Superior temporal gyrus (tissue), 1 donor: Measurements from ENCODE around the gene PCDH9.
A peak's percentile ranks its signal among the peaks of the same experiment; 100 is the strongest.

ENCODE experiments used
- DNase-seq: peaks from one replicate; pipeline ENCODE4 v3.0.0-alpha.2; 2016; ENCODE audit errors: extremely low spot score

Gene PCDH9

GRCh38 chr13:67084066-67084465, 146.1 kb downstream of the PCDH9 start:
- no peak for DNase-seq

- DNase-seq = no peak
These were observed 146.6 kb downstream of the PCDH9 start for GRCh38 chr13:67083519-67083918.

GRCh38 chr13:67080351-67080750, 149.8 kb downstream of the PCDH9 start:
- DNase-seq = no peak

GRCh38 chr13:67078062-67078461, 152.1 kb downstream of the PCDH9 start:
- DNase-seq = no peak

GRCh38 chr13:67077132-67077531, 153.0 kb downstream of the PCDH9 start:
- no peak for DNase-seq

- peak; percentile 72 for DNase-seq
These were observed 153.8 kb downstream of the PCDH9 start for GRCh38 chr13:67076378-67076777.

GRCh38 chr13:67075239-67075638, 154.9 kb downstream of the PCDH9 start:
- peak; percentile 83 for DNase-seq

- peak; percentile 53 for DNase-seq
These were observed 158.1 kb downstream of the PCDH9 start for GRCh38 chr13:67071918-67072598.

GRCh38 chr13:67070306-67070705, 159.8 kb downstream of the PCDH9 start:
- no peak for DNase-seq

GRCh38 chr13:67069117-67069767, 160.9 kb downstream of the PCDH9 start:
- DNase-seq = no peak

- DNase-seq = no peak
These were observed 165.2 kb downstream of the PCDH9 start for GRCh38 chr13:67064920-67065319.

- no peak for DNase-seq
These were observed 167.1 kb downstream of the PCDH9 start for GRCh38 chr13:67063036-67063435.

- DNase-seq = no peak
These were observed 168.0 kb downstream of the PCDH9 start for GRCh38 chr13:67062160-67062559.

GRCh38 chr13:67061750-67062149, 168.4 kb downstream of the PCDH9 start:
- DNase-seq = no peak

- DNase-seq = no peak
These were observed 177.3 kb downstream of the PCDH9 start for GRCh38 chr13:67052550-67053490.

GRCh38 chr13:67049744-67050143, 180.4 kb downstream of the PCDH9 start:
- no peak for DNase-seq

GRCh38 chr13:67048821-67049150, 181.3 kb downstream of the PCDH9 start:
- no peak for DNase-seq

GRCh38 chr13:67048084-67048820, 181.9 kb downstream of the PCDH9 start:
- no peak for DNase-seq

- DNase-seq = no peak
These were observed 184.8 kb downstream of the PCDH9 start for GRCh38 chr13:67045357-67045756.

GRCh38 chr13:67043901-67044300, 186.2 kb downstream of the PCDH9 start:
- DNase-seq = no peak

- peak; percentile 97 for DNase-seq
These were observed 187.6 kb downstream of the PCDH9 start for GRCh38 chr13:67042556-67042955.
